ENCODE data around the gene SLC25A22.

SLC25A22 gene

DNA sequence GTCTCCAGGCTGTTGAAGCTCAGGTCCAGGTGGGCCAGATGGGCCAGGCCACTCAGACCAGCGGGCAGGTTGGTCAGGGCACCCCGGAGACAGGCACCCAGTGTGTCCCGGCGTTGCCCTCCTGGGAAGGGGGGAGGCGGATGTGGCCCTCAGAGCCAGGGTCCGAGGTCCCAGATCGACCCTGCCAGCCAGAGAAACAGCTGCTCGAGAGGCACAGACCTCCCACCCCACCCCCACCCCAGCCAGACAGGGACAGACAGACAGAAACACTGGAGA is 5.3 kb upstream of the SLC25A22 start:
- DNase-seq (ENCODE audit: low read depth), result no peak

DNA sequence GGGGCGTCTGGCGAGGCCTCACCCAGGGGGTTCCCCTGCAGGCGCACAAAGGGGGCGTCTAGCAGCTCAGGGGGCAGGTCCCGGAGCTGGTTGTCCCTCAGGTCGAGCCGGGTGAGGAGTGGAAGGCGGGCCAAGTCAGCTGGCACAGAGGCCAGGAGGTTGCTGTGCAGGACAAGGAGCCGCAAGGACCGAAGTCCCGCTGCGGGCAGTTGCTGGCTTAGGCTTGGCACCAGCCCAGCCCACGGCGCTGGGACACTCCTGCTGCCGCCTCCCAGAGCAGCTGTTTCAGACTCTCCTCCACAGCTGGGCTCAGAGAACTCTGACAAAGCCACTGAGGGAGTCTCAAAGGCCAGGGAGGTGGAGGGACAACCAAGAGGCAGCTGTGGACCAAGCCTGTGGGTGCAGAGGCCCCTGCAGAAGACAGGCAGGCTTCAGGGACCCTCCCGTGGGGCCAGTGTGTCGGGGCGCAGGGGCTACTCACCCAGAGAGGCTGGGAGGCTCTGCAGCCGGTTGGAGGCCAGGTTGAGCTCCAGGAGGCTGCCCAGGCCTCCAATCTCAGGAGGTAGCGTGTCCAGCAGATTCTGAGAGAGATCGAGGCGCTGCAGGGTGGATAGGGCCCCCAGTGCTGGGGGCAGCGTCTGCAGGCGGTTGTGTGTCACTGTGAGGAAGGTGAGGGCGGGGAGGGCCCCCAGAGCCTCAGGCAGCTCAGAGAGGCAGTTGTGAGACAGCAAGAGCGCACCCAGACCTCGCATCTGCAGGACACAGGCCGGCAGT is 4.8 kb upstream of the SLC25A22 start:
- no peak for DNase-seq (ENCODE audit: low read depth)

DNA sequence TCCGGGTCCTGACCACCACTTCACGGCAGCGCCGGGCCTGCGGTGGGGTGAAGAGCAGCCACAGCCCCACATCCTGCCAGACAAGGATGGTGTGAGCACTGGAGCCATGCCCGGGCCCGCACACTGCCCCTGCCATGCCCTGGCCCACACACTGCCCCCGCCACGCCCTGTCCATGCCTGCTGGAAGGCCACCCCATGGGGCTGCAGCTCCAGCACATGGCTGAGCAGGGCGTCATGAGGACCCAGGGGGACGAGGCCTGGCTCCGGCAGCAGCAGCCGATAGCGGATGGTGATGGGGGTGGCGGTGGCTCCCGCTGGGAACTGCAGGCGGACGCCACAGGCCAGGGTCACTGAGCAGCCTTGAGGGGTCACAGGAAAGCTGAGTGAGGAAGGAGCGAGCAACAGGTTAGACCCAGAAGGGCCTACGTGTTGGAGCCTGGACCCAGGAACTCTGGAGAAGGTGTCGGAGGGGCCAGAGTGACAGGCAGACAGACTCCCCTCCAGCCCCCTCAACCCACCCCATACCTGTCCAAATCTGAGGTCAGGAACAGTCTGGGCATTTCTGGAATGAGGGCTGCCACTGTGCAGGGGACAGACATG is 4.0 kb upstream of the SLC25A22 start:
- DNase-seq (ENCODE audit: low read depth), result no peak

DNA sequence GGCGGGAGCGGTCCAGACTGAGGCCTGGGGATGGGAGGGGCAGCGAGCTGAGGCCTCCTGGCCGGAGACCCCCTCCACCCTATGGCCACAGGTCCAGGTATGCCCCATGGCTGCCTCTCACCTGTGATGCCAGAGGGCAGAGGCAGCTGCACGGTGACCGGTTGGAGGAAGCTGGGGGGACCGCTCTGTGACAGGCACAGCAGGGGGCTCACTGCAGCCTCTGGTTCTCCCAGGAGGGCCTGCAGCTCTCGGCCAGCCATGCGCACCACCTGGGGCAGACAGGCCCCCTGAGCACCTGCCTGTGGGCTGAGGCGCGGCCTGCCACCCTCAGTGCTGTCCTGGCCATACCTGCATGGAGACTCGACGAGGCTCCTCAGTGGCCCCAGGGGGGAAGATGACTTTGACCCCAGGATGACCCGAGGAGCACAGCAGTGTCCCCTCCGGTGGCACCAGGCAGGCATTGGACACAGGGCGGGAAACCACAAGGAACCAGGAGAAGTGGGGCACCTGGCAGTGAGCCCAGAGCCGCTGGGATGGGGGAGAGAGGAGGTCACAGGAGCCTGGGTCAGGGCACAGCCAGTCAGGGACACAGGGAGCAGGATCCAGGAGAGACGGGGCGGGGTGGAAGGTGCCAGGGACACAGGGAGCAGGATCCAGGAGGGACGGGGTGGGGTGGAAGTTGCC is 3.2 kb upstream of the SLC25A22 start:
- no peak for DNase-seq (ENCODE audit: low read depth)

DNA sequence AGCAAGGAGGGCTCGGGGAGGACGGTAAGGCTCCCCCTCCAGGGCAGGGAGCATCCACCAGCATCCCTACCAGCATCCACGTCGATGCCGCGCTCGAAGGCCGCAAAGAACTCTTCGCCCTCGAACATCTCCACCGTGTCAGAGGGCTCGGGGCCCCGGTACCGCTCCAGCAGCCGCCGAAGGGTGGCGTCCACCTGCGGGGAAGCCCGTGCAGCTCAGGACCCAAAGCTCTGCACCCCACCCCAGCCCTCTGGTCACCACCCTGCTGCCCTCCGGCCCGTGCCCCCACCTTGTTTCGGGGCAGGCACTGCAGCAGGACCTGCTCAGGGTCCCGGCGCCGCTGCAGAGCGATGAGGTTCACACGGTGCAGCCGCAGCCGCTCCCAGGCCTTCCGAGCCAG is 2.4 kb upstream of the SLC25A22 start:
- DNase-seq (ENCODE audit: low read depth), result no peak

DNA sequence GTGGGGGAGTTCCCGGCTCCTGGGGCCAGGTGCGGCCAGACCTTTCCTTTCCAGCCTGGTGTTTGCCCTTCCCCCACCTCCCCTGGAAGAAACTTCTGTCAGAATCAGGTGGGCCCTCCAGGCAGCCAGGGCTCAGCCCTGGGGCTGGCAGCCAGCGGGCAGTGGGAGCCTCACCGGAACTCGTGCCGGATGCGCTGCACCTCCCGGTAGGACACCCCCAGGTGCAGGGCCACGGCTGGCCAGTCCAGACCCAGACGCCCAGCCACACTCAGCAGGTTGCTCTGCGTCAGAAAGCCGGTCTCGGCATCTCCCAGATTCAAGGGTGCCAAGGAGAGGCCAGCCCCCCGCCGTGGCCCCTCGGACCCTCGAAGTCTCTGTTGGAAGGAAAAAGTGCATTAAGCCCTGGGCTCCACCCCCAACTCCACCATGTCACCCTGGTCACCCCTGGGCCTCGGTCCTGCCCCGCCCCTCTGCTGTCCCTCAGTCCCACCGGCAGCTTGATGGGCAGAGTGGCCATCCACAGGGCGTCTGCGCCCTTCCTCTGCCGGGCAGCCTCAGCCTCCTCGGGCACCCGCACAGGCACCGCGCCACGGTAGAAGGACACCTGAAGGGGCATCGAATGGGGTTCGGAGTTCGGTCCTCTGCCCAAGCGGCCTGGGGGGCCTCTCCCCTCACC is 1.7 kb upstream of the SLC25A22 start:
- no peak for DNase-seq (ENCODE audit: low read depth)

DNA sequence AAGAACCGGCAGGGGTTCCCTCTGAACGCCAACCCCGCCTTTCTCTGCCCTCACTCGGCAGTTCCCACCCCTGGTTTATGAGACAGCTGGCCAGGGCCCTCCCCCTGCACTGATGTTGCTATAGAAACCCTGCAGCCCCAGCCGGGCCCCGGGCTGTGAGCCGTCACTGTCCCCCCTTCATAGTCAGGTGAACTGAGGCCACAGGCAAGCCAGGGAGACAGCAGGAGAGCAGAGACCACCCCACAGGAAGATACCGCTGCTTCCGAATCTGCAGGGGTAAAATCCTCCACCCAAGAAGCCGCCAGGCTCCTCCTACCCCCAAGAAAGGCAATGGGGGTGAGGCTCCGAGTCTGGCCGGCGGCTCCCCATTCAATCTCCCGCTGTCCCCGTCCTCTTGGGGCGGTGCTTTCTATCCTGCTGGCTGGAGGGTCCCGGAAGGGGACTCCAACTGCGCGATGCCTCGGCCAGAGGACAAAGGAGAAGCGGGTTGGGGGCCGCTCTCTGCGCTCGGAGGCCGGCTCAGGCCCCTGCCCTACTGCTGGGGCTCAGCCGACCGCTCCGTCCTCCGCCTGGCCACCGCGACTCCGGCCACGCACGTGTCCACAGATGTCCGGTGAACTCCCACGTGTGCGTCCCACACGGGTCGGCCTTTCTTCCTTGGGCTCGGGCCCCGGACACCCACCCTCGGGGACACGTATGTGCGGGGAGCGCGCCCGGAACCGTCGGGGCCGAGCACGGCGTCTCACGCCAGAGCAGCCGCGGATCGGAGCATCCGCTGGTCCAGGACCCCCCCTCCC is 587 bp downstream of the SLC25A22 start:
- DNase-seq (ENCODE audit: low read depth), result no peak

DNA sequence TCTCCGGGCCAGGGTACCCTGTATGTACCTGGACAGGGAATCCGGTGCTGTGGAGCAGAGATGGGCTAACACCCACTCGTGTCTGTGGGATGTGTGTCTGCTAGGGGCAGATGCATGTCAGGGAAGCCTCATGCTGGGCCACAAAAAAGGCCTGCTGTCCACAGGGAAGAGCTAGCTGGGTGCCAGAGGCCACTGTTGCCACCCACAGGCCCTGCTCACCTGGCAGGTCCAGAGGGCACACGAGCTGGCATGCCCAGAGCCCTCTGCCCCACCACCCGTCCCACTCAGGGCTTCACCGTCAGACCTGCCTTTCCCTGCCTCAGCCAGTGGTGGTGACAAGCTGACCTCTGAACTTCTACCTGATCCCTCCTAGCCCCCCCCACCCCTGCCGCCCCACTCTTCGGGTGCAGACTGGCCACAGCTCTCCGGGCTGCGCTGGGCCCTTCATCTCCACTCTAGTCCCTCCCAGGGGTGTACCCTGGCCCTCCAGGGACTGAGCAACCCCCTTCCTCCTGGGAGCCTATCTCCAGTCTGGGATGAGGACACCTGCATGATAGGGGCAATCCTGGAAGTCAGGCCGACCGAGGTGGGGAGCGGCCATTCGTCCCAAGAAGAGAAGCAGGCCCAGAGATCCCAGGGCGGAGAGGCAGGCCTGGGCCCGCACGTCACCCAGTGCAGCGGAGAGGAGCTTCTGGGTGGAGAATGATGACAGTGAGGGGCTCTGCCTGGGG is 1.4 kb downstream of the SLC25A22 start:
- DNase-seq (ENCODE audit: low read depth), result no peak

DNA sequence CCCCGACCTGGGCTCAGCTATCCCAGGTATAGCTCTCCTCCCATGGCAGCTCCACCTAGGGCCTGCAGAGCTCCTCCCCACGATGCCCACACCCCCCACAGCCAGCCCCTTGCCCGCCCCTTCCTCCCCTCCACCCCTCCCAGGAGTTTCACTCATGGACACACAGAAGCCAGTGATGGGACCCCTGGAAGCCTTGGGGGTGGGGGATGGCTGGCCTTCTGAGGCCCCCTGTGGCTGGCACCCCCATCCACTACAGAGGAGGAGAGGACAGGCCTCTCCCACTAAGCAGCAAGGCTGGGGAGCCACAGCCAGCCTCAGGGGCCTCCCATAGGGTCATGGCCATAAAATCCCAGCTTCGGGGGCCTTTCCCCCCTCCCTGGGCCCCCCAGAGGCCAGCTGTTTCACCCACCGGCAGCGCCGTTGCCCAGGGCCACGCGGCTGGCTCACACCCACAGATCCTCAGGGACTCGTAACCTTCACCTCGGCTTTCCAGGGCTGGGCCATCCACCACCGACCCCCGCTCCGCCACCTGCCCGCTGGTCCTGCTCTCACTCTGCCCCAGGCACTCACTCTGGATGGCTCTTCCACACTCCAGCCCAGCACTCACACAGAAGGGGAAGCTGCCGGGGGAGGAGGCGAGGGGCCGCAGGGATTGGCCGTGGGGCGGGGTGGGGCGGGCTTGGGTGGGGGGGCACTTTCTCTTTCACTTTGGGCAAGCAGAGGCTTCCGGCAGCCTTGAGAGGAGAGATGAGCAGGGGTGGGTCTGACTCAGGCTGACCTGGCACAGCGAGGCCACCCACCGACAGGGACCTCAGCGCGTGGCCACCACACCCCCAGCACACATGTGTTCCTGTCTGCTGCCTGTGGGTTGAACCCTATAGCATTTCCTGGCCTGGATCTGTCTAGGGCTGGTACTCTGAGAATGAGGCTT is 2.2 kb downstream of the SLC25A22 start:
- DNase-seq (ENCODE audit: low read depth), result no peak

DNA sequence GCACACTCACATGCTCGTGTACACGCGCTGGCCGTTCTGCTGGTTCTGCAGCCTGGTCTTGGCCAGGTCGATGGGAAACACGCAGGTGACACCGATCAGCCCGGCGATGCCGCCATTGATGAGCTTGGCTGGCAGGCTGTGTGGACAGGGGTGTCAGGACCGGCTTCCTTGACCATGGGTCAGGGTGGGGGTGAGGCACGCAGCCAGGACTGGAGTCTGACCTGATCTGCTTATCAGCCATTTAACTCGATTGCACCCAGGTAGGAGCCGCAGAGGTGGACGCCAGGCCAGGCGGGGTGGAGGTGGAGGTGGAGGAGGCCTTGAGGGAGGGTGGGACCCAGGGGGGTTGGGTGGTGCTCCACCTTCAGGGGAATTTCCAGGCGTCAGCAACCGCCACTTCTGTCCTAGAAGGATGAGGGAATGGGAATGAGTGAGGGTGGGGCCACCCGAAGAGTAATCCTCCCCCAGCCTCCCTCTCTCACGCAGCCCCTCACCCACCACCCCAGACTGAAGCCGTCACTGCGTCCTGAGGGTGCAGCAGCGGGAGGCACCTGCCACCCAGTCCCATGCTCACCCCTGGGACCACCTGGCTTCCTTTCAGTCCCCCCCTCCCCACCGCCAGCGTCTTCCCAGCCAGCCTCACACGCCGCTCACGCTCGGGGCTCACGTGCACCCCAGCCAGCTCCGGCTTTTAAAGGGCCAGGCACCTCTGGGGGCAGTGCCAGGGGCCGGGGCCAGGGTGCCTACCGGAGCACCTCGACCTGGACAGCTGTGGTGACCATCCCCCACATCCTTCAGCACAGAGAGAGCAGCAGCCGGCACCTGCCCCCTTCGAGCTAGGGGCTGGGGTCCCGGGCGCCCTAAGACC is 3.1 kb downstream of the SLC25A22 start:
- DNase-seq (ENCODE audit: low read depth), result no peak

DNA sequence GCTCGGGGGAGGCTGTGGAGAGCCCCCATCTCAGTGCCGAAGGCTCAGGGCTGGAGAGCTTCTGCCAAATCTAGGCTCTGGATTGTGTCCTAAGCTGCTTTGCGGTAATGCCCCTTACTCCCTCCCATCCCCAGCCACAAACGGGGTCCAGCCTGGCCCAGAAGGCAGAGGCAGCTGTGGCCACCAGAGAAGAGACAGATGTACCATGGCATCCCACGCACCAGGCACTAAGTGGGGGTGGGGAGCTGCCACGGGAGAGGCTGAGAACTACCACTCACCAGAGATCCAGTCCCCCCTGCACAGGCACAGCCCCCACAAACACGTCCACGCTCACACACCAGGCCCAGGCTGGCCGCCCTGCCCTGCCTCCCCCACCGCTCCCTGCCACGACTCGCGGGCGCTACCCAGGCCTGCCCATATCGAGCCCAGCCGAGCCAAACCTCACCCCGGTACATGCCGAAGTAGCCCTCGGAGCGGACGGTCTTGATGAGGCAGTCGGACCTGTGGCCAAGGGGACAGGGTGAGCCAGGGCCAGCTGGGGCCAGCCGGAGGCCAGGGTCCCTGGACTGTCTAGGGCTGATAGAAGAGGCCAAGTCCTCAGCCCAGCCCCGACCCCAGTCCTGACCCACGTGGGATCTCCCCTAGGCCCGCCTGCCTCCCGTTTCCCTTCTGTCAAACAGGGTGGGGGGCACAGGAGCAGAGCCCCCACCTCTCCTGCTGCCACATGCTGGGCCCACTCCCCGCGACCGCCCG is 3.9 kb downstream of the SLC25A22 start:
- DNase-seq (ENCODE audit: low read depth), result no peak

DNA sequence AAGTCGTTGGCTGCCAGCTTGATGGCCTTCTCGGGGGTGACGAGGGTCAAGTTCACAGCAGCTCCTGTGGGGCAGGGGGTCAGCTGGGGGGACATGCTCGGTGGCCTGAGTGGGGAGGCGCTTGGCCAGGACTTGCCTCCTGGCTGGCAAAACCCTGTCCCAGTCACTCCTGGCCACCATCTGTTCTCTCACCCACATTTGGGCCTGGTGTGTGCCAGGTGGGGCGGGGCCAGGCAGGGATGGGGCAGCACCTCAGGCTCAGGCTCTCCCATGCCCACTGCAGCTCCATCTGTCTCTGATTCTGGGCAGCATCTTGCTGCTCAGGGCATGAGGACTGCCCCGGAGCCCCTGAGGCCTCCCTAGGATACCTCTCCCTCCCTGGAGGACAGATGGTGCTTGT is 4.5 kb downstream of the SLC25A22 start:
- DNase-seq (ENCODE audit: low read depth), result no peak

DNA sequence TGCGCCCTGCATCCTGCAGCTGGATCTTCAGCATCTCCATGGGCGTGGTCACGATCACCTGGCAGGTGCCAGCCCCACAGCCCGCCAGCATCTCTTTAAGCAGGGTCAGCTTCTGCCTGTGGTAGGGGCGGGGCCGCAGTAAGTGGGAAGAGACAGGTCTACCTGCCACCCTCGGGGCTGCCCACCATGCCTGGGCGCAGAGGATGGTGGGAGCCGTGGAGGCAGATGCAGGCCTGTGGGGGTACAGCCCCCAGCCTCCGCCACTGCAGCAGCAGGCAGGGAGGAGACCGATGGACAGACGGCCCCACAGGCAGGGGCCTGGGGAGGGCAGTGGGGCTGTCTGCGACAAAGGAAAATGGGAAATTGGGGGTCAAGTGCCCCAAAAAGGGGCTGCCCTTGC is 5.2 kb downstream of the SLC25A22 start:
- no peak for DNase-seq (ENCODE audit: low read depth)

DNA sequence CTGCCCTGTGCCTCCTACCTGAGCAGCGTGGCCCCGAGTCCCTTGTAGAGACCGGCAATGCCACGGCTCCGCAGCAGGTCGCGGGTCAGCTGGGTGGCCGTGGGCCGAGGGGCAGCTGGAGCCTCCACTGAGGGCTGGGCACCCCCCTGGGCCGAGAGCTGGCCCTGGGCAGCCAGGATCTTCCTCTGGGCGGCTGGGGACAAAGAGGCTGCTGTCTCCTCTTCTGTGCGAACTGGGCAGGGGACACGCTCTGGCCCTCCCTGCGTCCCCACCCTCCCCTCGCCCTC is 5.6 kb downstream of the SLC25A22 start:
- DNase-seq (ENCODE audit: low read depth), result no peak

DNA sequence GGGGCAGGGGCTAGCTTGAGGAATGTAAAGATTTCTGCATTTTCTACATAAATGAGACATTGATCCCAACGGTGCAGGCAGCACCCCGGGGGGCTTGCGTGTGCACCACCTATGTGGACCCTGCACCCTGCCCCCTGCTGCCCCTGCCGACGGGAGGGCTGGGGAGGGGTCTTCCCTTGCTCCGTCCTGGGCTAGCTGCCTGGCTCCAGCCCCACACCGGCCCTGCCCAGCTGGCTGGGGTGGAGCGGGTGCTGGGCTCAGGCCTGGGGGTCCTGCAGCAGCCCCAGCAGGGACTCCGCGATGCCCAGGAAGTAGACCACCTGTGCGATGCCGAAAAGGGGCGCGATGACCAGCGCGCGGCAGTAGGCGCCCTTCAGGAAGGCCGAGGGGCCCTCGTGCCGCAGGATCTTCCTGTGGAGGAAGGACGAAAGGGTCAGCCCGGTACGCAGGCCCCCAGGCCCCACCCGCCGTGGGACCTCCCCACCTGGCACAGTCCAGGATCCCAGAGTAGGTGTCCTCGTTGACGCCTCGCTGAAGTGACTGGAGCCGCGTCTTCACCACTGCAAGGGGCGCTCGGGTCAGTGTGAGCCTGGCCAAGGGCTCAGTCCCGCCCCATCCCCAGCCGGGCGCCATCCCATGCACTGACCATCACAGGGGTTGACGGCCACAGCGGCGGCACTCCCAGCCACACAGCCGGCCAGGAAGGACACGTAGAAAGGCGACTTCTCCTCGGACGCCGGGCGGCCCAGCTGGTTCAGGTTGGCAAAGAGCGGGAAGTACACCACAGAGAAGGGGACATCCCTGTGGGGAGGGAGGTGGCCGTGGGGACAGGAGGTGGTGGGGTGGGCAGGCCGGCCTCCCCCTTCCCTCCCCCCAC is 6.2 kb downstream of the SLC25A22 start:
- DNase-seq (ENCODE audit: low read depth), result no peak

DNA sequence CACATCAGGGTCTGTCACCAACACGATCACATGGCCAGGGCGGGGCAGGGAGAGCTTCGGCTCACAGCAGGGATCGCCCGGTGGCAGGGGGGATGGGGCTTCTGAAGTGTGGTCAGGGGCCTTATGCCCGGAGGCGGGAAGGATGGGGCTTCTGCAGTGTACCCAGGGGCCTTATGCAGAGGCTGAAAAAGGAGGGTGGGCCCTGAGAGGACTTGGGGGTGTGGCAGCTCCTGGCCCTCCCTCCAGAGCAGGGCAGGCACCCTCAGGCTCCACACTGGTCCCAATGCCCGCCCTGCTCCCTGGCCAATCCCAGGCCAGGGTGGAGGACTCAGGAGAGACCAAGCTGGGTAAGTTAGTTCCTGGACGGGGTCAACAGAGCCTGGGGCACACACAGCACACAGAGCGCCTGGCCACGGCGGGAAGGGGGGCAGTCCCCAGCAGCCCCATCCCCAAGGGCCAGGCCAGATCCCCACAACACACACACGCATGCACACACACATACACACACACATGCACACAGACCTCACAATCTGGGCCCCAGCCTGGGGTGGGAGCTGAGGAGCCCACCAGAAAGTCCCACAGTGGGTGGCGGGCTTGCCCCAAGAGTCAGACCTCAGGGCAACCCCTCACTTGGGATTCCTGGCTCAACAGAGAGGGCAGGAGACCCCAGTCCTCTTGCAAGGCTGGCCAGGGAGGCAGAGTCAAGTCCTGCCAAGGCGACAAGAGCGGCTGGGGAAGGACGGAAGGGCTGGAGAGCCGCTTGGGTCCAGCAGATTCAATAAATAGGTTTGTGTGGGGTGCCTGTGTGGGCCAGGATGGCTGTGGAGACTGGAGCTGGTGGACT is 7.1 kb downstream of the SLC25A22 start:
- DNase-seq (ENCODE audit: low read depth), result no peak

DNA sequence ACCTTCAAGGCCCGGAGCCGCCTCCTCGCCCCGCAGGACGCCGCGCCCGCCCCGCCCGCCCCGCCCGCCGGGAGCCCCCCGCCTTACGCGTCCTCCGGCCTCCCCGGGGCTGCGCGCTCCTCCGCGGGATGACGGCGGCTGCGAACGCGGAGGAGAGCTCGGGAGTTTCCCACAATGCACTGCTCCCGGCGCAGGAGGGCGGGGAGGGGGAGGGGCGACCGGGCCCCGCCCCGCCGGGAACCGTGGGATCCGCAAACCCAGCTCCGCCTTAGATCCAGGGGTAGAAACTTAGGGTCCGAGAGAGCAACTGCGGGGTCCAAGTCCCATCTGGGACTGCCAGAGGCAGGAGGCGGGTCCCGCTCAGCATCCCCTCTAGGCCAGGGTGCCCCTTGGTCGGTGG is 8.1 kb downstream of the SLC25A22 start, which contains the start of gene CEND1:
Gene CEND1, minus strand, starts transcription at position 148 of the 400 bp plus-strand sequence. CDS start 1,514 bp downstream, outside the sequence.
- DNase-seq (ENCODE audit: low read depth), result no peak

Measured in CMK (cell line).